Measurements from ENCODE around the gene GPR3. TPM values are rescaled to one million over a fixed set of nuclear protein-coding genes. Genes with fewer than 3 reads are reported as not detected.

The GPR3 gene
- total and polyA plus RNA-seq, 2 of the 8 experiments (the other 6 are each of a cell fraction or from before 2014, with no cell fraction given) = 9.9 to 26.5 TPM

- H4K20me1 ChIP-seq (replicated peaks in 1 of 2; ENCODE audit: control insufficient read depth in 1 of 2, insufficient read depth in 2 of 2, low read length in 2 of 2) = peaks cover 0 to 2% of the 10 kb centered on the region in 2 experiments
- no peak overlapping the region for H2AFZ ChIP-seq (ENCODE audit: low read length)
- no peak overlapping the region for H4K91ac ChIP-seq (replicated peaks; ENCODE audit: insufficient read length, low read length)
- no peak overlapping the region for H3K27ac ChIP-seq (ENCODE audit: low read depth, low read length)
- H3K9ac ChIP-seq (replicated peaks in 1 of 4; ENCODE audit: extremely low read depth in 1 of 4, low read depth in 3 of 4, low read length in 3 of 4) = no peak overlapping the region
- H2BK20ac ChIP-seq (ENCODE audit: low read length) = no peak overlapping the region
- H3K23ac ChIP-seq (ENCODE audit: insufficient read length) = no peak overlapping the region
- H3K36me3 ChIP-seq (ENCODE audit: control insufficient read depth in 2 of 4, insufficient read depth in 4 of 4, low read length in 3 of 4) = peaks cover 10 to 46% (median 27%) of the 10 kb centered on the region in 4 experiments; a peak in 6 of 8 replicates
- H3K14ac ChIP-seq (ENCODE audit: insufficient read length) = no peak overlapping the region
- H4K5ac ChIP-seq (ENCODE audit: insufficient read length, low read depth, low read length) = no peak overlapping the region
- no peak overlapping the region for H2BK12ac ChIP-seq (ENCODE audit: low read depth, low read length)
- peaks cover 4 to 24% (median 15%) of the 10 kb centered on the region in 4 experiments for H3K4me1 ChIP-seq (replicated peaks in 1 of 4; ENCODE audit: control insufficient read depth in 3 of 4, insufficient read depth in 4 of 4, low read length in 3 of 4)
- no peak for FAIRE-seq
- no peaks in the 10 kb centered on the region; the same call in 1 of the 2 replicates for H3K79me1 ChIP-seq (ENCODE audit: low read depth, low read length)
- no peak overlapping the region for H2BK15ac ChIP-seq (ENCODE audit: low read length)
- no peak overlapping the region for H2BK5ac ChIP-seq (ENCODE audit: low read depth, low read length)
- H2BK120ac ChIP-seq (replicated peaks; ENCODE audit: low read depth, low read length) = no peak overlapping the region
- H2AK5ac ChIP-seq (ENCODE audit: low read depth, low read length) = no peak overlapping the region
- H3K4me3 ChIP-seq (ENCODE audit: extremely low read depth in 1 of 4, insufficient read depth in 2 of 4, low read depth in 3 of 4, low read length in 4 of 4) = no peak overlapping the region
- no peak overlapping the region for H3K4me2 ChIP-seq (ENCODE audit: insufficient read depth in 1 of 2, low read depth in 2 of 2, low read length in 2 of 2)
- no peak overlapping the region for H3K4ac ChIP-seq (replicated peaks; ENCODE audit: insufficient read length, low read depth, low read length)
- no peaks in the 10 kb centered on the region for H3K9me3 ChIP-seq (ENCODE audit: insufficient read depth in 2 of 2, low read depth in 1 of 2, low read length in 1 of 2)
- H3K79me2 ChIP-seq (ENCODE audit: control insufficient read depth in 1 of 2, insufficient read depth in 2 of 2, low read length in 2 of 2) = no peaks in the 10 kb centered on the region; a peak in 1 of 4 replicates
- CTCF ChIA-PET (ENCODE audit: partially characterized antibody) = interaction anchor here (1.0 to 37.8 kb wide), 4 partner anchors 18 to 199 kb away, joined by 3 to 863 read pairs (median 6); no protein-coding TSS in a partner anchor
- 92% methylated on average over 9 of the region's 9 CpGs; no CpG with 5 or more reads in 1 of the 2 experiments for WGBS, 2 experiments (ENCODE audit: extremely low coverage in 1 of 2, insufficient coverage in 1 of 2, insufficient read length in 1 of 2, insufficient replicate concordance in 2 of 2, low coverage in 1 of 2, low lambda C conversion rate in 2 of 2, missing lambda C conversion rate in 1 of 2)
- no peak overlapping the region for H4K8ac ChIP-seq (ENCODE audit: extremely low read depth, insufficient read depth, low read length)
- no peaks in the 10 kb centered on the region for H3K23me2 ChIP-seq (ENCODE audit: low read depth, low read length)
- no peak overlapping the region for H3K18ac ChIP-seq (ENCODE audit: extremely low read depth, low read length)
- H3K27me3 ChIP-seq (replicated peaks in 1 of 4; ENCODE audit: control insufficient read depth in 3 of 4, extremely low read depth in 1 of 4, insufficient read depth in 3 of 4, low read length in 3 of 4) = no peaks in the 10 kb centered on the region
- POLR2A ChIA-PET (ENCODE audit: partially characterized antibody) = no interaction called here
- no peak overlapping the region for H3K56ac ChIP-seq (replicated peaks; ENCODE audit: insufficient read length, low read depth, low read length)
- no peak for DNase-seq (ENCODE audit: low read depth in 1 of 2, low spot score in 2 of 2)
- no peak for TF ChIP-seq SIRT6 (IDR thresholded peaks at IDR 0.05; ENCODE audit: low read length)
- TF ChIP-seq E2F6 (IDR thresholded peaks at IDR 0.05) = no peak
- TF ChIP-seq USF2 (IDR thresholded peaks at IDR 0.05; ENCODE audit: low read length) = no peak
- TF ChIP-seq HDAC2 (IDR thresholded peaks at IDR 0.05; ENCODE audit: borderline replicate concordance in 1 of 2, low read depth in 2 of 2, low read length in 2 of 2) = no peak
- no peak for TF ChIP-seq CREB1 (IDR thresholded peaks at IDR 0.05)
- TF ChIP-seq BACH1 (IDR thresholded peaks at IDR 0.05; ENCODE audit: low read length) = no peak
- no peak for TF ChIP-seq BRCA1 (IDR thresholded peaks at IDR 0.05; ENCODE audit: low read depth, low read length)
- no peak for TF ChIP-seq SP1 (IDR thresholded peaks at IDR 0.05; ENCODE audit: low read depth, low read length)
Observed at GRCh38 chr1:27408151-27408550, 15.7 kb downstream of the GPR3 start.

All from H1 (cell line).